ENCODE data around the gene DCPS. TPM values are rescaled to one million over a fixed set of nuclear protein-coding genes. Genes with fewer than 3 reads are reported as not detected.
"Not testable (repeated sequence)": the region's sequence is repeated elsewhere in the genome, so short reads cannot be mapped to it uniquely, and the experiment has no call there.

Gene DCPS
- polyA plus RNA-seq, 4 donors = 10.5 to 16.3 (median 15.0) TPM

DNA sequence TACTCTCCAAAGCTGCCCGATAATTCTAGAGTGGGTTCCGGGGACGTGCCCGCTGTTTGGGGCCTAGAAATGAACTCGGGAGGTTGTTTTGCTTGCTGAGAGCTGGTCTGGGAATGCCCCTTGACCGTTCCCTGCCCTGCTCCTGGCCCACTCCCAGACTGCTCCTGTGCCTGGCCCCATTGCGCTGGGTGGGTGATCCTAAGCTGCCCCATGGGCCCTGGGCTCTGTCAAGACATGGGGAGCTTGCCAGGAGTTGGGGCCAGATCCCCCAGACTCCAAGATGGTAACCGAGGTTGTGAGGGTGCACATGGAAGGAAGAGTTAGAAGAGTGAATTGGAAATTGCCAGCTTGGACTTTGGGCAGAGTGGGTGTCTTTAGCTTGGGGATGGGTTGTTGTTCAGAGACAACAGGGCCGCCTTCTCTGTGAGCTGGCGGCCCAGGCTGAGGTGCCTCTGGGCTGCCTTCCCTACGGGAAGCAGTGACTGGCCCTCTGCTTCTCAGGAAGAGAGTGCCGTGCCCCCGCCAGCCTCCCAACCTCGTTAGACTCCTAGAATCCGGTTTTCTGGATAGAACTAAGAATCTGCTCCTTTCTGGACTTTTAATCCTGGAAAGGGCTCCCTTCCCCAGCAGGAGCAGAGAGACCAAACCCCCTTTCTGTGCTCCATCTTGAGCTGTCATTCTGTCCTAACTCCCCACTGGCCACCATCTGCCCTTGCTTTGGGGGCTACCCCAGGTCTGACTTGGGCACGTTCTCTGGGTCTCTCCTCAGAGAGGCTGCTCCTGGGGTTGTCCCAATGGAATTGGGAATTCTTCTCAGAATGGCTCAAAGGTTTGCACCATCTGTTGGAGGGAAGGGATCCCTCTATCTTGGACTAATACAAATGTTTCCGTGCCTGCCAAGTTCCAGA lies 53.4 kb downstream of the DCPS start:
- DNase-seq (ENCODE audit: low read depth in 4 of 4, low spot score in 3 of 4) = no peak

DNA sequence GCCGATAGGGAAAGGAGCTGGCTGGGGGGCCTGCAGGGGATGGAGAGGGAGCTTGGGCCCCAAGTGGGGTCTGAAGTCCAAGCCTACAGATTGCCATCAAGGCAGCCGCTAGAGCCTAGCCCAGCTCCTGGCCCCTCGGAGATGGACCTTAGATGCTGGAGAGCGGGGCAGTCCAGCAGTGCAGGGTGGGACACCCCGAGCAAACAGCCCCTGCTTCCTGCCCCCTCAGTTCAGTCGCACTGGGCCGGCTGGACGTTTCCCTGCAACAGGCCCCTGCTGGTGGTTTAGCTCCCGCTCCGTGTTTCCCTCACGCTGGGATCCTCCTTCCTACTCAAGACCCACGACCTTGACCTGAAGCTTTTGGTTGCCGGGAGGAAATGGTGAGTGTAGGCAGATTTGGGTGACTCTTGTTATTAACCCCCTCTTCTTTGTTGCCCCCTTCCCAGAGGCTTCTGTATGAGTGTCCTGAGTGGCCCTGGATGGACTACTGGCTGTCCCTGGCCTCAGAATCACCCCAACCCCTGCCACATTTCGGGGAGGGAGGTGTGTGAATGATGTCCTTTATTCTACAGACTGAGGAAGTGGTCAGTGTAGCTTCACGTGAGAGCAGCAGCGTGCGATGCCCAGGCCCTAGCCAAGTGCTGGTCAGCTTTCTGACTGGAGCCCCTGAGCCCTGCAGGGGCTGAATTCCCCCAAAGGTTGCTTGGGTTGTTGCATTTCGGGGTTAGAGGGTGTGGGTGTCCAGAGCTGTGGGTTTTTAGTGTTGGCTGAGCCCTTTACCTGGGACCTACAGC lies 54.3 kb downstream of the DCPS start:
- DNase-seq (ENCODE audit: low read depth in 4 of 4, low spot score in 3 of 4) = no peak

DNA sequence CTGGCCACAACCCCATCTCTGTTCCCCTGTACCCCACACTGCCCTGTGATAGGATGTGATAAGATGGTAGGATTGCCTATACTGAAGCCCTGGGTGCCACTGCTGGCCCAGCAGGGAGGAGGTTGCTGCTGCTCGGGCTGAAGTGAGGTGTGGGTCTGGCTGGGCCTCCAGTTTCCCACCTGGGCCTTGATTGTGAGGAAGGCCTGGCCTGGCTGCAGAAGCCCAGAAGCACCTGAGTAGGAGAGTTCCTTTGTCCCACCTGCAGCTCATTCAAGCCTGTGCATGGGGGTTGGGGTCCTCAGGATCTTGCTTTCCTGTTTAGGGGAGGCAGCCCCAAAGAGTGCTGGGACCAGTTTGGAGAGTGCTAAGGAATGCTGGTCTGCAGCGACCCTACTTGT lies 54.9 kb downstream of the DCPS start:
- DNase-seq (ENCODE audit: low read depth in 4 of 4, low spot score in 3 of 4) = no peak

DNA sequence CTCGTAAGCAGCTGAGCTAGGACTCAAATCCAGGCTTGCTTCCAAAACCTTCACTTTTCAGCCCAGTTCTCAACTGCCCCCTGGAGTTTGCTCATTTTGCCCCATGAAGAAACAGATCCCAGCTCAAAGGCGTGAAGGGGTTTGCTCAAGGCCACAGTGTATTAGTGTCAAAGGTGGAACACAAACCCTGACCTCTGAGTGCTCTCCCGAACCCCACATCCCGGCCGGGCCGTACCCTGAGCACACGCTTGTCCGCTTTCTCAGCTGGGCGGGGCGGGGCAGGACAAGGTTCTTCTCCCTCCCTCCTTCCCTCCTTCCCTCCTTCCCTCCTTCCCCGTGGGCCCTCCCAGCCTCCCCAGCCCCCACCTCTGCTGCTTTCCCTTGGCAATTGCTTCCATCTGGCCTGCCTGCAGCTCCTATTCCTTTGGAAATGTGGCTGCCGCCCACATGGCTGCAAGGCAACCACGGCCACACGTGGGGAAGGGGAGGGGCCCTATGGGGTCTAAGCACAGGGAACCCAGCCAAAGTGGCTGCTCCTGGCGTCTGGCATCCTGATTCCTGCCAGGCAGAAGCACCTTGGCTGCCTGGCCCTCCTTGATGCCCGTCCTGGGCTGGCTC lies 55.7 kb downstream of the DCPS start:
- no peak for DNase-seq (ENCODE audit: low read depth in 4 of 4, low spot score in 3 of 4)

DNA sequence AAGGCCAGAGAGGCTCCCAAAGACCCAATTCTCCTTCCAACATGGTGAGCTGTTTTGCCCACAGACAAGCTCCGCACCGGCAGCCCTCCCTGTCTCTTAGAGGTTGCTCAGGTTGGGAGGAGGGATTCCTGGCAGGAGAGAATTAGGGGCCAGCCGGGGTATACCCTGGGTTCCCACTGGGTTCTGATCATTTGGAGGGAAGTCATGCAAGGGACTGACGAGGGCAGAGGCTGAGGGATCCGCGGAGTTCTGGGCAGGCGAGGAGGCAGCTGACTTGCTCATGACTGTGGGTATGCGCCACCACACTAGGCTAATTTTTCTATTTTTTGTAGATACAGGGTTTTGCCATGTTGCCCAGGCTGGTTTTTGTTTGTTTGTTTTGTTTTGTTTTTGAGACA lies 56.2 kb downstream of the DCPS start:
- no peak for DNase-seq (ENCODE audit: low read depth in 4 of 4, low spot score in 3 of 4)

DNA sequence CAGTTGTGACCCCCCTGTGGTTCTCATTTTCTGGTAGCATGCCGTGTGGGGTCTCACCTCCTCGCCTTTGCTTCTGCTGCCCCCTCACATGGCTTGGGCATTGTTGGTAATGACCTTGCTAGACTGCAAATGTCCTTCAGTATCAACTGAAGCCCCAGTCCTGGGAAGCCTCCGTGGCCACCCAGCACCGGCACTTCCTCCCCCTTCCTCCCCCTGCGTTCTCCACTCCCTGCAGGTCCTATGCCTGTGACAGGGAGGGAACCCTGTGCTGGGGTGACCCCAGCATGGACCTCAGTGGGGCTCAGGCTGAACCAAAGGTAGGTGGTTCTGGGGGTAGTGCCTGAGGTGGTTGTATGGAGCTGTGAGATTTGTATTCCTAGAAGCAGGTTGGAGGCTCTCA lies 57.5 kb downstream of the DCPS start:
- no peak for DNase-seq (ENCODE audit: low read depth in 4 of 4, low spot score in 3 of 4)

DNA sequence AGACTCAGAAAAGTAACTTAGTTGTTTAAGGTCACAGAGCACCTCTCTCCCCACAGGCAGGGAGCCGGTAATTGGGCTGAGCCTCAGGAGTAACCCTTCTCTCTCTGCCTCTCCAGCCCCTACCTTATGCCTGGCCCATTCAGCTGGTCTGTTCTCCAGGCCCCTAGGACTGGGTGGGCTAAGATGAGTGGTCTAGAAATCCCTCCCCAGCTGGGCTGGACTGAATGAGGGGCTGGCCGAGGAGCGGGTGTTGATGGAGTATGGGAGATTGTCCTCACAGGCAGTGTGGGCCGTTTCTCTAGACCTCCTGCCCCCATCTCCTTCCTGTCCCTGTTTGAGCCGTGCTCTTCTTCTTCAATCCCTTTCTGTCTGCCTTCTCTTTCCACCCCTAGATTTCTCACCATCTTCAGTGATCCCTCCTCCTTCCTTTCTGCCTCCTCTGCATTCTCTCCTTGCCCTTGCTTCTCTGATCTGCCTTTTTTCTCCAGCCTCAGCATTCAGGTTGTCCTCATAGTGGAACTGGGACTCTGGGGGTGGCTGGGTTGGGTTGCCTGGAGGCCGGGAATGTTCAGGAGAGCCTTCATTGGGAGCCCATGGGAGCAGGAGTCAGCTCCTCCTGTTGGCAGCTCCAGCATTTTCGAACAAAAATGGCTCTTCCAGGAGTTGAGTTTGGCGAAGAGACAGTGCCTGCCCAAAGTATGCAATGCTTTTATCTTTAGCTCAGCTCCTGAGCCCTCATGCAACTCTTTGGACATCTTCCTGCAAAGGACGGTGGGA lies 59.2 kb downstream of the DCPS start:
- no peak for DNase-seq (ENCODE audit: low read depth in 4 of 4, low spot score in 3 of 4)

DNA sequence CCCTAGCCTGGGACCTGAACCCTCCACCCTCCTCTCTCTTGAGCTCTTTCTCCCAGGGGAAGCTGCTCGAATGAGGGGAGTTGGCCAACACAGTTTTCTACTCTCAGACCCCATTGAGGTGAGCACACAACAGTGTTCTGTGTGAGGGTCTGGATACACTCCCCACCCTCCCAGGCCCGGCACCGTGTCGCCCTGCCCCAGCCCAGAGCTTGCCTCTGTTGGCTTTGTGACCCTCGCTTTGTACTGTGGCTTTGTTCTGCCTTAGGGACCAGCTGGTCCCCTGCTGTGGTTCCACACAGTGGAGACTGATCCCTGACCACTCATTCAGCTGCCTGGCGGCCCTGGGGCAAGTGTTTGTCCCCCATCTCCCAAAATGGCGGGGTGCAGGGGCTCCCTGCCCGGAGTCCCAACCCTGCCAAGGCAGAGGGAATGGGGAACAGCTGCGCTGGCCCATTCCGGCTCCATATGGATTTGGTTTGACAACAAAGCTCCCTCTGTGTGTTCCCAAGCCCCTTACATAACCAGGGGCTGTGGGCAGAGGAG lies 59.9 kb downstream of the DCPS start:
- no peak for DNase-seq (ENCODE audit: low read depth in 4 of 4, low spot score in 3 of 4)

DNA sequence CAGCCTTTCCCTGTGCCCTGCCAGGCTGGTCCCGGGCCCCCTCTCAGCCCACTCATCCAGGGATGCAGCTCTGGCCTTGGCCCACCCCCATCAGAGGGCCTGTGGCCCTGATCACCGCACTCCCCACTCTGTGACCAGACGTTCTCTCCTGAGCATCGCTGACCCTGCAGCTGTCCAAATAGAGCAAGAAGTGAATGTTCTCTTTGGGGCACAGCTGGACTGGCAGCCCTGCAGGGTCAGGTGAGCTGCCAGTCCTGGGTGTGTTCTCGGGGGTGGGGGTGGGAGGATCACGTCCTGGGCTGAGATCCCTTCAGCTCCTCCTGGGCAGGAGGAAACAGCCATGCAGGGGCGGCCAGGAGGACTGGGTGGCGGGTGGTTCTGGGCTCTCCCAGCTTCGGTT lies 60.9 kb downstream of the DCPS start:
- DNase-seq (ENCODE audit: low read depth in 4 of 4, low spot score in 3 of 4) = not testable (repeated sequence)

DNA sequence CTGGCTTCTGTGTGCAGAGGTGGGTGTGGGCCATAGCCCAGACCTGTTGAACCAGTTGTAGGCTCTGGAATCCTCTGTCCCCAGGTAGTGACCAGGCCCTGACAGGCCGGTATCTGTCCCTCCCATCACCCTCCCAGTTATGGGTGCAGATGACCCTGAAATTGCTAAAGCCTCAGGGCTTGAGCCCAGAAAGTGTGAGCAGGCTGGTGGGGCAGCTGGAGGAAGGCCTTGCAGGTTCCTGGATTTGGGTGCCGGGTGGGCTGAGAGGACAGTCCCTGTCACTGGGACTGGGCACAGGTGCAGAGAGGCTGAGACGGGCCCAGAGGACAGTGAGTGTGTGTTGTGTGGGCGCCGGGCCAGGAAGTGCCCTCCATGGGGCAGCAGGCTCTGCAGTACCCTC lies 61.6 kb downstream of the DCPS start:
- DNase-seq (ENCODE audit: low read depth in 4 of 4, low spot score in 3 of 4) = not testable (repeated sequence)

DNA sequence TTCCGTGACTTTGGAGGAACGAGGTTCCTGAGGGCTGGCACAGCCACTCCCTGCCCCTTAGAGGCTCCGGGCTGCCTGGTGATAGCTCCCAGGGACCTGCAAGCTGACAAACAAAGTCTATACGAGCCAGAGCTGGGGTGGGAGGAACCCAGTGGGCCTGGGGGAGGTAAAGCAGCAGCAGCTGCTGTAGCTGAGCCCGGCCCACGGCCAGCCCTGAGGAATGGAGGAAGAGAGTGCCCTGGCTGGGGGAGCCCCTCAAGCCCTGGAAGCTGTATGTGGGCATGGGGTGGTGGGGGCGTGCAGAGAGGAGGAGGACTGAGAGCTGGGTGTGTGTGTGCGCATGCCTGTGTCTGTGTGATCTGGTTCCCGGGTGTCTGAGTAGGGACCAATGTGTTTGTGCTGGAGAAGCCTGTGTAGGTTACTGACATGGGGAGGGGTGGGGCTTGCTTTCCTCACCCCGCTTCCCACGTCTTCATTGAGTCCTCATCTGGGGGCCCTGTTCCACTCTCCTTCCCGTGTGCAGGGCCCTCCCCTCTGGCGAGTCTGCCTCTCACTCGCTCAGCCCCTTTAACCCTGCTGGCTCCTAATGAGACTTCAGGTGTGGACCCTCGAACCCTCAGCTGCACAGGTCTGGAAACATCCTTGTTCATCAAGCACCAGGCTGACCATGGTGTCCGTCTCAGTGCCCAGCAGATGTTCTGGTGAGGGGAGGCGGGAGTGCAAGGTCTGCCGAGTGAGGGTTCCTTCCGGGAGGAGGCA lies 62.4 kb downstream of the DCPS start:
- DNase-seq (ENCODE audit: low read depth in 4 of 4, low spot score in 3 of 4) = no peak

DNA sequence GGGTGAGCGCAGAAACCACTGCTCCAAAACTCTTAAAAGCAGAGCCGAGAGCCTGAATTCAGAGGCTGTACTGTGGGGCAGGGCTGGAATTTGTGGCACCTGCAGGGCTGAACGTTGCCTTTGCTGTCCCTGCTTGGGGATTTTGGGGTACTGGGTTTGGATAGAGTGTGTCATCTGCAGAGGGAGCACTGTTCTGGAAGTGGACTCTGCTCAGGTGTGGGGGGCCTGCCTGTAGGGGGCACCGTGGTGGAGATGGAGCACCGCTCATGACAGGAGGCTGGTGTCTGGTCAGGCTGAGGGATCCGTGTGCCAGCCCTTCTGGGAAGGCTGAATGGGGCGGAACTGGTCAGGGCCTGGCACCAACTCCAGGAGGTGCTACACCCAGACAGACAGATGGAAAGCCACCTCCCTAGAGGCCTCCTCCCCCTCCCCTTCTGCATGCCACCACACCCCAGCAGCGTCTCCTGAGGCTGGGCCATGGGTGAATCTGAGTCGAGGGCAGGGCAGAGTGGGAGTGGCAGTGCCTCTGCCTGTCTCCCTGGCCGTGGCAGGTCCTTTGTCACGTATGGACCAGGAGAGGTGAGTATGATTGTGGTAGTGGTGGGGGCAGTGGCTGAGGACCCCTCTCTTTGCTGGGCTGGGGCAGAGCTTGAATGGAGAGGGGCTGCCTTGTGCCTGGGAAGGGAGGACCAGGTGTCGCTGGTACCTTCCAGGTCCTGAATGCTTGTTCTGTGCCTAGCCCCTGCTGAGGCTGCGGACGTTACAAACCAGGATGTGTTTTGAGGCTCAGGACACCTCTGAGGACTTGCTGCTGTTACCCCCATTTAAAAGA lies 63.2 kb downstream of the DCPS start:
- DNase-seq (ENCODE audit: low read depth in 4 of 4, low spot score in 3 of 4) = not testable (repeated sequence)

DNA sequence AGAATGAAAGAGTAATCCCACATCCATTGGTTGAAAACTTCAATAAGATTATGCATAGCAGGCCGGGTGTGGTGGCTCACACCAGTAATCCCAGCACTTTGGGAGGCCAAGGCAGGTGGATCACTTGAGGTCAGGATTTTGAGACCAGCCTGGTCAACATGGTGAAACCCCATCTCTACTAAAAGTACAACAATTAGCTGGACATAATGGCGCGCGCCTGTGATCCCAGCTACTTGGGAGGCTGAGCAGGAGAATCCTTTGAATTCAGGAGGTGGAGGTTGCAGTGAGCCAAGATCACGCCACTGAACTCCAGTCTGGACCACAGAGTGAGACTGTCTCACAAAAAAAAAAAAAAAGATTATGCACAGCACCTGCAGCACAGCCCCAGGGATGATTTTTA lies 63.9 kb downstream of the DCPS start:
- DNase-seq (ENCODE audit: low read depth in 4 of 4, low spot score in 3 of 4) = not testable (repeated sequence)

DNA sequence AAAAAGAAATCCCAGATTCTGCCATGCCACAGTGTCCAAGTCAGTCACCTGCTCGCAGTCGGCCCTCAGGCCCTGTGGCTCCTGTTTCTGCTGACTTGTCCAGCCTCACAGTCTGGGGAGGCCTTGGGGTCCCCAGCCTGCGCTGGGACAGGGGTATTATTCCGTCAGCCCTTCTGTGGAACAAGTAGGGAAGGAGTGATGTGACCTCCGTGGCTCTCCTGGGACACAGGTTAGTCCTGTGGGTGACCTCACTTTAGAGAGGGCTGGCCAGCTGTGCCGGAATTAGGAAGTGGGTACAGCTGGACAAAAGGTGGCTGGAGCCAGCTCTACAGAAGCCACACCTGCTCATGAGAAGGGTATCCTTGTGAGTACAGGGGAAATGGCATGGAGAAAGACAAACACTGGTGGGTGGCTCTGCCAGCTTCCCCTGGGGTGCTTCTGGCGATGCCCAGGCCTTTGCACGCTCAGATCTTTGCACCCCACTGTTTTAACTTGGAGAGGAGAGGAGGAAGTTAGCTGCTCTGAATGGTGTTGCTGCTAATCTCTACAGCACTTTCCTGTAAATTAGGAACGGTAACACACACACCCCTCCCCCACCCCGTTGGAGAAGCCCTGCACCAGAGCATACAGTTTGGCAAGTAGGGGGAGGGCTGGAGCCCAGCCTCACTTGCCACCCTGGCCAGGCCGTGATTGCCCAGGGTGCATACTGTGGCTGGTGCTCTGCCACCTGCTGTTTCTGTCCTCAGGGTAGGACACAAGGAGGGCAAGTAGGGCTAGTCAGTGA lies 64.7 kb downstream of the DCPS start:
- not testable (repeated sequence) for DNase-seq (ENCODE audit: low read depth in 4 of 4, low spot score in 3 of 4)

DNA sequence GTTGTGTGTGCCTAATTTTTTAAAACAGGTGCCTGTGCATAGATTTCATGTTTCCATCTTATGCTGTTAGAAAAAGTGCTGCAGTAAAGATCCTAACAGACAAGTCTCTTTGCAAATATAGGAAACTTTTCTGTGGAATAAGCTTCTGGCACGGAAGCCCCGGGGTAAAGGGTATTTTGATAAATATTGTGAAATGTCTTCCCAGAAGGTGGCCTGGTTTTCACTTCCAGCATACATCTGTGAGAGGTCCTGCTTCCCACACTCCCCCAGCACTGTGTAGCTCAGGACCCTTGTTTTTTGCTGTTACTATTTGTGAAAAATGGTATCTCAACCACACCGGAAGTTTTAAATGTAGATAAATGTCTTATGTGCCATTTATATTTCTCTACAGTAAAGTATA lies 66.2 kb downstream of the DCPS start:
- no peak for DNase-seq (ENCODE audit: low read depth in 4 of 4, low spot score in 3 of 4)

DNA sequence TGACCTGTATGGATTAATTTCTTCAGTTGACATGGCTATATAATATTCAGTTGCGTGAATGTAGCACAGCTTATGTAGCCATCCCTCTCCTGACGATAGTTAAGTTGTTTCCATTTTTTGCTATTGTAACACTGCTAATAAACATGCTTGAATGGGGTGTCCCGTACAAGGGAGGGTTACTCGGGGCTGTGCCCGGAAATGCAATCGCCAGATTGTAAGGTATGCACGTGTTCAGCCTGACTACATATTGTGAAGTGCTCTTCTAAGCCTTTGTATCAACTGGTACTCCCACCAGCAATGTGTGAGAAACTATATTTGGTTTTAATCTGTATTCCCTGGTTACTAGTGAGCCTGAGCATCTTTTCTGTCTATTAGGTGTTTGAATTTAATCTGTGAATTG lies 67.7 kb downstream of the DCPS start:
- no peak for DNase-seq (ENCODE audit: low read depth in 4 of 4, low spot score in 3 of 4)

DNA sequence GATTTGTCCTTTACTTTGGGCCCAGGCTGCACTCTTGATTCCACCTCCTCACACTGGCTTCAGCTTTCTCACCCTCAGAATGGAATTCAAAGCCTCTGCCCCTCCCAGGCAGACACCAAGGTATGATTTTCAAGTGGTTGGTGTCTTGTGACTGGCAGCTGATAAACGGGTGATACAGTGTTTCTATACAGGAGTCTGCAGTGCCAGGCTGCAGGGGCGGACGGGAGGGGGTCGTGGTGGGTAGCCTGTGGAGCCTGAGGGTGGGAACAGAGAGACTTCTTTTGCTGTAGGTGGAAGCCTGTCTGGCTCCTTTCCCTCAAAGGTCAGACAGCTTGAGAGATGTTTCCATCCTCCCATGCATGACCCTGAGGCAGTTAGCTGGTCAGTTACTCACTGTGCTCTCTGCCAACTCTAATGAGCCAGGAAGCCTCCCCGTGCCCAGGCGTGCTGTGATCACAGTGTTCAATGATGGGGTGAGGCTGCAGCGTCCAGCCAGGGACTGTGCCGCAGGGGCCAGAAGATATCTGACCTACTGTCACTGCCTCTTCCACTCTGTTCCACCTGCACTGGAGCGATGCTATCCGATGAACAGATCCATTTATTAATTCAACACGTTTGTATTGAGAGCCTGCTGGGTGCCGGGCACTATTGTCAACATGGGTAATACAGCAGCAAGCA lies 69.7 kb downstream of the DCPS start:
- not testable (repeated sequence) for DNase-seq (ENCODE audit: low read depth in 4 of 4, low spot score in 3 of 4)
